Ovary (tissue), 9 donors: ENCODE results near the gene CELA2A. TPM values are rescaled to one million over a fixed set of nuclear protein-coding genes. Genes with fewer than 3 reads are reported as not detected.

Experiments
- DNase-seq, 5 donors: peaks; one replicate each; pipeline ENCODE4 v3.0.0-alpha.2; 2019 to 2020
- H3K27ac ChIP-seq, 2 donors: fragments of 200-600 bp; one replicate each; pipeline versions ENCODE4 v1.5.1 to v1.8.0; 2019 to 2022
- H3K27me3 ChIP-seq: fragments of 200-600 bp; one replicate; pipeline ENCODE4 v1.8.0; 2022
- H3K36me3 ChIP-seq: fragments of 200-600 bp; sonication (generic); one replicate; pipeline ENCODE4 v1.5.1; 2019
- H3K4me1 ChIP-seq: one replicate; pipeline ENCODE4 v1.8.1; 2013; ENCODE audit warnings: mild to moderate bottlenecking, moderate library complexity; ENCODE audit not compliant: insufficient read depth
- H3K4me3 ChIP-seq: fragments of 200-600 bp; sonication (generic); one replicate; pipeline ENCODE4 v1.5.1; 2017
- H3K9me3 ChIP-seq, 2 donors: fragments of 200-600 bp in 1 of 2; sonication (generic) in 1 of 2; one replicate each; pipeline versions ENCODE4 v1.5.1 to v1.8.1; 2013 to 2019; ENCODE audit warnings: mild to moderate bottlenecking in 1 of 2, moderate library complexity in 1 of 2
- CTCF ChIP-seq, 3 donors: fragments of 450-650 bp in 2 of 3; fragments of 200-600 bp in 1 of 3; IDR thresholded peaks; one replicate each; pipeline versions ENCODE4 v1.5.1 to v1.8.0; 2016 to 2022; ENCODE audit warnings: antibody characterized with exemption in 3 of 3, mild to moderate bottlenecking in 1 of 3
- EP300 ChIP-seq: sonication (generic); formaldehyde crosslinking; IDR thresholded peaks from one replicate; pipeline ENCODE4 v1.6.1; 2017; ENCODE audit warnings: antibody characterized with exemption
- POLR2A ChIP-seq: fragments of 450-650 bp; IDR thresholded peaks from one replicate; pipeline ENCODE4 v1.6.1; 2017; ENCODE audit warnings: antibody characterized with exemption, mild to moderate bottlenecking, moderate library complexity
- WGBS, 3 donors: extraction: QIAGEN DNeasy Blood & Tissue Kit in 1 of 3; methylation state at CpG; one replicate each; pipeline versions ENCODE4 v1.1.5 to v1.1.7; 2013 to 2017; 5-methylcytosine and 5-hydroxymethylcytosine counted together
- intact Hi-C, 4 donors: fragments of 100-400 bp; cut with DNase I; formaldehyde crosslinking; loops; one replicate each; pipeline versions ENCODE4 v1.11.0 to v1.15.1; 2022 to 2023
- polyA plus RNA-seq, 2 donors: library from polyadenylated mRNA; stranded (reverse); fragments of 200-250 nt in 1 of 2; fragments of 350-450 nt in 1 of 2; fragmentation: Illumina TruSeq in 1 of 2; extraction: RNeasy Lipid Tissue Mini Kit (QIAGEN cat#74804) in 1 of 2; gene quantifications; one replicate each; pipeline ENCODE4 v1.2.3, GENCODE V29; 2013 to 2014
- total RNA-seq, 7 donors: library from RNA; depleted of rRNA in 2 of 7; stranded (reverse); fragments of >200 nt in 2 of 7; fragmentation: NEBNext Ultra II Directional in 3 of 7; extraction: Animal tissue kit (Norgen Biotek cat#: 25700) in 3 of 7; gene quantifications; one replicate each; pipeline versions ENCODE4 v1.1.0 to v1.2.4, GENCODE V29; 2016 to 2023
- donor health status: DM: no; HTN: no; CAD: no; lungs with moderate emphysema.
- donor health status: DM: no; HTN: no; CAD: no.
- donor health status: Bipolar disorder and iron deficiency.
- donor health status: DM: yes; HTN: yes; CAD: no.
- donor health status: DM: no; HTN: no; CAD: no.
- donor health status: DM: yes; HTN: yes; CAD: no.

Gene CELA2A
- total and polyA plus RNA-seq, 9 donors, result 0.92 to 9.4 (median 5.0) TPM; not detected in 5

GRCh38 chr1:15423355-15424077 lies 33.0 kb upstream of the CELA2A start:
- Histone ChIP-seq H3K27ac (no peak overlapping the region), H3K4me1 (peaks cover 5% of the 10 kb centered on the region)

GRCh38 chr1:15424146-15424667 lies 32.3 kb upstream of the CELA2A start:
- no peak for DNase-seq
- Histone ChIP-seq H3K4me3 (no peak overlapping the region), H3K27ac (no peak overlapping the region), H3K27me3 (no peaks in the 10 kb centered on the region), H3K9me3 (no peaks in the 10 kb centered on the region), H3K36me3 (no peaks in the 10 kb centered on the region), H3K4me1 (peaks cover 5% of the 10 kb centered on the region)
- no peak for TF ChIP-seq EP300
- no peak for TF ChIP-seq POLR2A
- no peak for TF ChIP-seq CTCF (IDR thresholded peaks at IDR 0.05)
- WGBS, 3 donors, result 88 to 93% (median 91%) methylated on average over 13 of the region's 13 CpGs
- intact Hi-C loops, result loop anchor here in 2 of 4 donors (10.0 kb wide), 2 partner anchors 289 to 299 kb away; no protein-coding TSS in a partner anchor

More at GRCh38 chr1:15423355-15424077, 33.0 kb upstream of the CELA2A start:
- DNase-seq, result no peak
- H3K4me3 ChIP-seq, result no peak overlapping the region
- H3K36me3 ChIP-seq, result no peaks in the 10 kb centered on the region
- intact Hi-C loops, result loop anchor here in 2 of 4 donors (10.0 kb wide), 2 partner anchors 289 to 299 kb away; no protein-coding TSS in a partner anchor
- WGBS, 3 donors, result 92 to 95% (median 92%) methylated on average over 11 of the region's 11 CpGs
- H3K9me3 ChIP-seq, result no peaks in the 10 kb centered on the region
- TF ChIP-seq CTCF (IDR thresholded peaks at IDR 0.05) (no peak), EP300 (no peak), POLR2A (no peak)
- no peaks in the 10 kb centered on the region for H3K27me3 ChIP-seq

- DNase-seq, result no peak
- no peak overlapping the region for H3K27ac ChIP-seq
- no peaks in the 10 kb centered on the region for H3K36me3 ChIP-seq
- intact Hi-C loops, result loop anchor here in 3 of 4 donors (5.0 to 10.0 kb wide), 4 partner anchors 98 to 317 kb away; partner anchors contain the start of gene TMEM82 (in 1 of the 3)
- H3K27me3 ChIP-seq, result no peaks in the 10 kb centered on the region
- H3K4me1 ChIP-seq, result peaks cover 5% of the 10 kb centered on the region
- no peak for TF ChIP-seq POLR2A
- TF ChIP-seq EP300, result no peak
- no peak for TF ChIP-seq CTCF (IDR thresholded peaks at IDR 0.05)
- no peaks in the 10 kb centered on the region for H3K9me3 ChIP-seq
- 79 to 85% (median 80%) methylated on average over 5 of the region's 5 CpGs for WGBS, 3 donors
- H3K4me3 ChIP-seq, result no peak overlapping the region
Measured at GRCh38 chr1:15424981-15425380, 31.6 kb upstream of the CELA2A start.

- no peak overlapping the region for H3K27ac ChIP-seq
- H3K27me3 ChIP-seq, result no peaks in the 10 kb centered on the region
- H3K4me3 ChIP-seq, result no peak overlapping the region
- H3K36me3 ChIP-seq, result no peaks in the 10 kb centered on the region
- WGBS, 3 donors, result 92 to 97% (median 94%) methylated on average over 10 of the region's 10 CpGs
- H3K9me3 ChIP-seq, result no peaks in the 10 kb centered on the region
- DNase-seq, result no peak
- no peak for TF ChIP-seq CTCF (IDR thresholded peaks at IDR 0.05)
- TF ChIP-seq EP300, result no peak
- no peak for TF ChIP-seq POLR2A
- intact Hi-C loops, result loop anchor here in 3 of 4 donors (5.0 to 10.0 kb wide), 4 partner anchors 98 to 317 kb away; partner anchors contain the start of gene TMEM82 (in 1 of the 3)
- peaks cover 5% of the 10 kb centered on the region for H3K4me1 ChIP-seq
Measured at GRCh38 chr1:15425521-15425920, 31.0 kb upstream of the CELA2A start.
